GM18507 (cell line): Measurements from ENCODE around the gene TMEM108.

Experiments
- DNase-seq: peaks from one replicate; pipeline ENCODE4 v3.0.0; 2011; ENCODE audit warnings: low read depth; ENCODE audit not compliant: insufficient read length; ENCODE audit errors: extremely low spot score
- FAIRE-seq: peaks from 2 replicates; lab custom pipeline; 2011; peaks lifted over from hg19 to GRCh38; lab: Jason Lieb, UNC

Gene TMEM108

GRCh38 chr3:133295199-133295901, 257.2 kb downstream of the TMEM108 start:
- DNase-seq, result peak; percentile 4
- FAIRE-seq, result no peak

GRCh38 chr3:133295944-133296917, 258.0 kb downstream of the TMEM108 start:
- no peak for DNase-seq
- FAIRE-seq, result no peak

- FAIRE-seq (no peak), DNase-seq (no peak)
Measured at GRCh38 chr3:133296981-133297380, 258.8 kb downstream of the TMEM108 start.

- DNase-seq, result no peak
- no peak for FAIRE-seq
Measured at GRCh38 chr3:133300102-133300501, 261.9 kb downstream of the TMEM108 start.

- no peak for DNase-seq
- no peak for FAIRE-seq
Measured at GRCh38 chr3:133301194-133301593, 263.0 kb downstream of the TMEM108 start.

- no peak for FAIRE-seq
Measured at GRCh38 chr3:133301731-133302130, 263.5 kb downstream of the TMEM108 start.

GRCh38 chr3:133303430-133303829, 265.2 kb downstream of the TMEM108 start:
- no peak for FAIRE-seq
- no peak for DNase-seq

More at GRCh38 chr3:133301731-133302130, 263.5 kb downstream of the TMEM108 start:
- no peak for DNase-seq

GRCh38 chr3:133317866-133318265, 279.7 kb downstream of the TMEM108 start:
- FAIRE-seq, result no peak
- DNase-seq, result no peak

GRCh38 chr3:133328373-133328772, 290.2 kb downstream of the TMEM108 start:
- no peak for DNase-seq
- no peak for FAIRE-seq

GRCh38 chr3:133329626-133330025, 291.4 kb downstream of the TMEM108 start:
- no peak for FAIRE-seq
- no peak for DNase-seq

GRCh38 chr3:133330065-133330464, 291.9 kb downstream of the TMEM108 start:
- DNase-seq, result no peak
- FAIRE-seq, result no peak

GRCh38 chr3:133330522-133330921, 292.3 kb downstream of the TMEM108 start:
- DNase-seq (no peak), FAIRE-seq (no peak)

GRCh38 chr3:133354721-133355120, 316.5 kb downstream of the TMEM108 start:
- DNase-seq (no peak), FAIRE-seq (no peak)

GRCh38 chr3:133360476-133360875, 322.3 kb downstream of the TMEM108 start:
- DNase-seq (no peak), FAIRE-seq (no peak)

- FAIRE-seq (no peak), DNase-seq (no peak)
Measured at GRCh38 chr3:133361011-133361410, 322.8 kb downstream of the TMEM108 start.

GRCh38 chr3:133361435-133361834, 323.2 kb downstream of the TMEM108 start:
- DNase-seq, result no peak
- FAIRE-seq, result no peak

GRCh38 chr3:133362539-133362938, 324.3 kb downstream of the TMEM108 start:
- no peak for FAIRE-seq
- DNase-seq, result no peak

- DNase-seq, result no peak
- FAIRE-seq, result no peak
Measured at GRCh38 chr3:133364704-133365103, 326.5 kb downstream of the TMEM108 start.

GRCh38 chr3:133366921-133367320, 328.7 kb downstream of the TMEM108 start:
- DNase-seq (no peak), FAIRE-seq (no peak)

GRCh38 chr3:133367403-133367802, 329.2 kb downstream of the TMEM108 start:
- FAIRE-seq, result no peak

GRCh38 chr3:133367956-133368355, 329.8 kb downstream of the TMEM108 start:
- DNase-seq (no peak), FAIRE-seq (no peak)

More at GRCh38 chr3:133367403-133367802, 329.2 kb downstream of the TMEM108 start:
- DNase-seq, result no peak
